GM18858 (cell line): ENCODE data around the gene CRTC3.
A peak's percentile ranks its signal among the peaks of the same experiment; 100 is the strongest.
"Not testable (repeated sequence)": the region's sequence is repeated elsewhere in the genome, so short reads cannot be mapped to it uniquely, and the experiment has no call there.

Source experiments
- ATAC-seq: cut with Tn5 transposase; IDR thresholded peaks from one replicate; pipeline ENCODE4 v1.9.1; 2021; ENCODE audit not compliant: unreplicated experiment

Gene CRTC3, protein sequence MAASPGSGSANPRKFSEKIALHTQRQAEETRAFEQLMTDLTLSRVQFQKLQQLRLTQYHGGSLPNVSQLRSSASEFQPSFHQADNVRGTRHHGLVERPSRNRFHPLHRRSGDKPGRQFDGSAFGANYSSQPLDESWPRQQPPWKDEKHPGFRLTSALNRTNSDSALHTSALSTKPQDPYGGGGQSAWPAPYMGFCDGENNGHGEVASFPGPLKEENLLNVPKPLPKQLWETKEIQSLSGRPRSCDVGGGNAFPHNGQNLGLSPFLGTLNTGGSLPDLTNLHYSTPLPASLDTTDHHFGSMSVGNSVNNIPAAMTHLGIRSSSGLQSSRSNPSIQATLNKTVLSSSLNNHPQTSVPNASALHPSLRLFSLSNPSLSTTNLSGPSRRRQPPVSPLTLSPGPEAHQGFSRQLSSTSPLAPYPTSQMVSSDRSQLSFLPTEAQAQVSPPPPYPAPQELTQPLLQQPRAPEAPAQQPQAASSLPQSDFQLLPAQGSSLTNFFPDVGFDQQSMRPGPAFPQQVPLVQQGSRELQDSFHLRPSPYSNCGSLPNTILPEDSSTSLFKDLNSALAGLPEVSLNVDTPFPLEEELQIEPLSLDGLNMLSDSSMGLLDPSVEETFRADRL

GRCh38 chr15:90529371-90530249 lies at the start of gene CRTC3:
Gene CRTC3, plus strand, starts transcription at chr15:90529923. Its CDS starts 149 bp downstream, at chr15:90530072.
- peak; percentile 63 for ATAC-seq

- ATAC-seq = no peak
Measured at GRCh38 chr15:90481023-90481422, 48.7 kb upstream of the CRTC3 start.

DNA sequence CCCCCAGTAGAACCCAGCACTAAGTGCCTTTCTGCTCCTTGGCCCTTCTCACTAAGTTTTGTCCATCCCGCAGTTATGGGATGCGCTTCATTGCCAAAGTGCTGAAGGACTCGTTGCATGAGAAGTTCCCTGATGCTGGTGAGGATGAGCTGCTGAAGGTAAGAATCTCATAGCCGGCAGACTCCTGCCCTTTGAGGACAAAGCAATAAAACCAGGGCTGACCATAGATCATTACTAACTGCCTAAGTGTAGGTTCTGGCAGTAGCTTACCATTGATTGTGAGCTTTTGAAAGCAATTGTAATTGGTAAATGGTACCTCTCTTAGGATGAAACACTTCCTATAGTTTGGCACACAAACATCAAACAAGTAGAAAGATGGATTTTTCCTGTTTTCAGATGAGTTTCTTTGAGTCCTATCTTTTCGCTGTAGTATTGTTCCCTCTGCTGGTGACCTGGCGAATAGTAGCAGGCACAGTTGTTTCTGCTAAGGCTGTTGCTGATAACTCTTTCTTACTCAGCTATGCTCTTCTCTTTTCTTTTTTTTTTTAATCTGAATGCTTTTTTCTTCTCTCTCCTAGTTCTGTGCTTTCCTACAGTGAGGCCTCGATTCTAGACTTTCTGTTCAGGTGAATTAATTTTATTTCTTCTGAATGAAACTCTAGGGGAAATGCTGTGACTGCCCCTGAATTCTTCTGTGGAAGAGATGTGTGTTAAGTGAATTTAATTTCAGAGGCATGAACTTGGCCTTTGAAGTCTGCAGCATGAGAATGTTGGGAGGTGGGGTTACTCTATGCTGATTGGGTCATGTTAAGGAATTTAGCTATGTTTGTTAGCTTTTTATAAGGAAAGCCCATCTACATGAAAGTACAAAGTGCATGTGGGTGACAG lies 47.4 kb upstream of the CRTC3 start:
- ATAC-seq = no peak

DNA sequence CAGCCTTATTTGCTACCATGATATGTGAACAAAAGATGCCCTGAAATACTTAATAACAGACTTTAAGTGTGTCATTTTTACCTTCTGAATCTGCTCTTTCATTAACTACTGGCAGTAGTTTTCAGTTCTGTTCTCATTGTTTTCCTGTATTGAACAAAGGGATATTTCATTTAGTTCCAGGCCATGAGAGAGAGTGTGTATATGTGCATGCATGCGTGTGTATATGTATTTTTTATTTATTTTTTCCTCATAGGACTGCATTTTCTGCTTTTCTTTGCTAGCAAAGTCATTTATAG lies 46.8 kb upstream of the CRTC3 start:
- ATAC-seq = no peak

DNA sequence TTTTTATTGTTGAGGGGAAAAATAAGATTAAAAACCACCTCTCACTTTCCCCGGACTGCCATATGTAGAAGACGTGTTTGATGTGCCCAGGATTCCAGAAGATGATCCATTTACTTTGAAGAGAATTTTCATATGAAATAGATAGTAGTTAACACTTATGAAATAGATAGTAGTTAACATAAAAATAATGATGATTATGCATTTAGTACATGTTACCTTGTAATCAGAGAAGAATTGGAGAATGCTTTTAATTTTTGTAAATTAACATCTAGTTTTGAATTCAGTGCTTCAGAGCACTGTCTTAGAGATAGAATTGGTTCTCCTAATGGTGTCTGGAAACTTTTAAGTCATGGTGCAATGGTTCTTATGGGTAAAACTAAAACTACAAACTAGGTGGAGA lies 46.1 kb upstream of the CRTC3 start:
- no peak for ATAC-seq

GRCh38 chr15:90487186-90487585 lies 42.5 kb upstream of the CRTC3 start:
- ATAC-seq = no peak

GRCh38 chr15:90489514-90489913 lies 40.2 kb upstream of the CRTC3 start:
- ATAC-seq = no peak

GRCh38 chr15:90489944-90490343 lies 39.8 kb upstream of the CRTC3 start:
- ATAC-seq = no peak

DNA sequence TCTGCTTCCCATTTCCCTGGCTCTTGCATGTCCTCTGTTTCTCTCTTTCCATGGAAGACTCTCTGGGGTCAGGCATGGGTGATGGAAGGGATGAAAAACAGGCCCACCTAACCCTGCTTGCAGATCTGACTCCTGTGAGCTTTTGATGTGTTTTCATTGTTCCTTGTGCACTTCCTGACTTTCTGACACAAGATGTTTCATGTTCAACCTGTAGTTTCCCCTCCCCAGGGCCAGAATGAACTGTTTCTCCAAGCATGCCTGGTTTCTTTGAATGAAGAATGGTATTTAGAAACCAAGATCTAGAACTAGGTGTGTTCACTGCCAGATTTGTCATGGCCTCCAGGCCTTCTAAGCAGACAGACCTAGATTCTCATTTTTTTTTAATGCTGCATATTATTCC lies 36.1 kb upstream of the CRTC3 start:
- ATAC-seq = no peak

DNA sequence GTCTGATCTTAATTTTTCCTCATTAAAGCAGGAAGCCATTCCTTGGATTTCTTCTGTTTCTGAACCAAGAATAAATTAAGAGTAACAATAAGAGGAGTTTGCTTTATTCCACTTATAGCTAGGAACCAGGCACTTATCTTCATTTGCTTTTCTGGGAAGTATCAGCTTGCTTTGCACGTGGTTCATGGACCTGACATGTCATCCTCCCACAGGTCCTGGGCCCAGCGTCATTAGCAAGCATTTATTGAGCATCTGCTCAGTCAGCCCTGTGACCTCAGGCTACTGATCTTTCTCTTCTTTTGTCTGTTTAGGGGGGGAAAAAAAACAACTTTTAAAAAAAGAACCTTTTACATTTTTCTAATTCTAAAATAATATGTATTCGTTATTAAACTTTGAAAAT lies 34.7 kb upstream of the CRTC3 start:
- no peak for ATAC-seq

GRCh38 chr15:90496791-90497190 lies 32.9 kb upstream of the CRTC3 start:
- no peak for ATAC-seq

DNA sequence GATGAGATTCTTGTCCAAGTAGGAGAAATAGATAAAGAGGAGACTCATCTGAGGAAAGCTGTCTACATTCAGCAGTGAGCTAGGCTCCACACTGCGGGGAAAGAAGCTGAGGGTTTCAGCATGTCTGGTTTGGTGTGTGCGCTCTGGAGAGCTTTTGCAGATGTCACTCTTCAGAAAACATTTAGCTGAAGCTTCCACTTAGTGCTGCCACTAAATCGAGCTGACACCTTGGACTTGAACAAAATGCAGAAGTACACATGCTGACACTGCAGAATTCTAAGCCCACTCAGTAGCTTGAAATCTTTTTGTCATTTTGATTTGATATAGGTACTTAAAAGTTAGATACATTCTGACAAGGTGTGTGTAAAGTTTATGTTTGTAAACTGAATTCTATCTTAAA lies 32.3 kb upstream of the CRTC3 start:
- no peak for ATAC-seq

- no peak for ATAC-seq
Measured at GRCh38 chr15:90497912-90498311, 31.8 kb upstream of the CRTC3 start.

DNA sequence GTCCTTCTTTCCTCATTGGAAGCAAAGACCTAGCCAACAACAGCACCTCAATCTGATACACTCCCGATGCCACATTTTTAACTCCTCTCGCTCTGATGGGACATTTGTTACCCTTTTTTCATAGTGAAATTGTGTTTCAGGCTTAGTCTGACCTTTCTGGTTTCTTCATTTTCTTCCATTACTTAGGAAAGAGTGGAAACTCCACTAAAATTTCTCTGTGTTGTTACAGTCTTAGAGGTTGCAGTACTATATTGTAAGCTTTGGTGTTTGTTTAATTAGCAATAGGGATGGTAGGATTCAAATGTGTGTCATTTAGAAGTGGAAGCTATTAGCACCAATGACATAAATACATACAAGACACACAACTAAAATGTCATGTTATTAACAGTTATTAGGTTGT lies 29.6 kb upstream of the CRTC3 start:
- ATAC-seq = no peak

DNA sequence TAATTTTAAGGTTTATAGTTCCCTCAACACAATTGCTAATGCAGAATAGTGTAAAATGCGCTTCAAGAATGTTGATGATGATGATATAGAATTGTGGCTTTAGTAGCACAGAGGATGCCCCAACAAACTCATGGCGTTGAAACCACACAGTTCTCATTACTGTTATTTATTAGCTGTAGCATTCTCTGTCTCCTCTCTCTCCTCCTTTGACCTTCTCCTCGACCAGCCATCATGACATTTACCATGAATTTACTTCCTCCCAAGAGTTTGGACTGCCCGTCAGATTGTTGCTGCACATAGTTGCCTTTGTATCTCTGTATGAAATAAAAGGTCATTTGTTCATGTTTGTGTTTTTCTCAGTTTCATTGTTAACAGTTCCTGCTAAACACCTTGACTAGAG lies 27.8 kb upstream of the CRTC3 start:
- ATAC-seq = no peak

- not testable (repeated sequence) for ATAC-seq
Measured at GRCh38 chr15:90510781-90511180, 18.9 kb upstream of the CRTC3 start.

- not testable (repeated sequence) for ATAC-seq
Measured at GRCh38 chr15:90511211-90511618, 18.5 kb upstream of the CRTC3 start.

- no peak for ATAC-seq
Measured at GRCh38 chr15:90512276-90512675, 17.4 kb upstream of the CRTC3 start.

DNA sequence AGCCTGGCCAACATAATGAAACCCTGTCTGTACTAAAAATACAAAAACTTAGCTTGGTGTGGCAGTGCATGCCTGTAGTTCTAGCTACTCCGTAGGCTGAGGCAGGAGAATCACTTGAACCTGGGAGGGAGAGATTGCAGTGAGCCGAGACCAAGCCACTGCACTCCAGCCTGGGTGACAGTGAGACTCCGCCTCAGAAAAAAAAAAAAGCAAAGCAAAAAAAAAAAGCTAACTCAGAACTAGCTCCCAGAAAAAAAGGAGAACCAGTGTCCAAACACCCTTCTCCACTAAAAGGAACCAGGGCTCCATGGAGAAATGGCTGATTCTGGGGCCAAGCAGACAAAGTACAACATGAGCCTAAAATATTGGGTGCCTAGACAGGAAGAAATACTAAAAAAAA lies 16.7 kb upstream of the CRTC3 start:
- ATAC-seq = no peak

DNA sequence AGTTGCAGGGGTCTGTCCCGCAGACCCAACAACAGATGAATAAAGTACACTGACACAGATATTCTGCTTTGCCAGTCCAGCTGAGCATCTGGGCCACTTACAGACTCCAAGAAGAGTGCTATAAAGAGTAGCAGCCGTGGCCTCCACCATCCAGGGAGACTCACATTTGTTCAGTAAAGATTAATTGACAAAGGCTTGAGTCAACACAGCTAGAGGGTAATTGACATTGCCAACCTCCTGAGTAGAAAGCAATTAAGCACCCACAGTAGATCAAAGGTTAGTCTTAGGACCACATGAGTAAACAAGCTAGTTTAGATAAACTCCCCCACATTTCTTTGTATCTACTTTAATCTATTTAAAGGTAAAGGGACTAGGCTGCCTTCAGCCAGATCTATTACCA lies 16.3 kb upstream of the CRTC3 start:
- no peak for ATAC-seq

GRCh38 chr15:90513893-90514292 lies 15.8 kb upstream of the CRTC3 start:
- ATAC-seq = not testable (repeated sequence)
